NCI-H2227 (cell line): ENCODE measurements around the gene ATP8A2.
"Not testable (repeated sequence)": the region's sequence is repeated elsewhere in the genome, so short reads cannot be mapped to it uniquely, and the experiment has no call there.

ENCODE experiments used
- DNase-seq: peaks from one replicate; lab custom pipeline; 2025; ENCODE audit not compliant: unreplicated experiment; lab: John Stamatoyannopoulos, UW

ATP8A2 gene

GRCh38 chr13:25784119-25784518 is 412.3 kb downstream of the ATP8A2 start:
- no peak for DNase-seq

GRCh38 chr13:25790137-25790536 is 418.4 kb downstream of the ATP8A2 start:
- not testable (repeated sequence) for DNase-seq

GRCh38 chr13:25795277-25795676 is 423.5 kb downstream of the ATP8A2 start:
- no peak for DNase-seq

- no peak for DNase-seq
Observed at GRCh38 chr13:25796474-25796873, 424.7 kb downstream of the ATP8A2 start.

- DNase-seq, result no peak
Observed at GRCh38 chr13:25798998-25799397, 427.2 kb downstream of the ATP8A2 start.

- DNase-seq, result no peak
Observed at GRCh38 chr13:25800523-25800922, 428.7 kb downstream of the ATP8A2 start.

- no peak for DNase-seq
Observed at GRCh38 chr13:25802579-25802978, 430.8 kb downstream of the ATP8A2 start.

GRCh38 chr13:25803641-25804040 is 431.9 kb downstream of the ATP8A2 start:
- DNase-seq, result no peak

GRCh38 chr13:25806264-25806974 is 434.6 kb downstream of the ATP8A2 start:
- DNase-seq, result no peak

GRCh38 chr13:25807562-25807961 is 435.8 kb downstream of the ATP8A2 start:
- no peak for DNase-seq

- DNase-seq, result no peak
Observed at GRCh38 chr13:25811506-25811905, 439.7 kb downstream of the ATP8A2 start.

GRCh38 chr13:25816239-25816638 is 444.5 kb downstream of the ATP8A2 start:
- no peak for DNase-seq

GRCh38 chr13:25819856-25820530 is 448.2 kb downstream of the ATP8A2 start:
- DNase-seq, result no peak

- no peak for DNase-seq
Observed at GRCh38 chr13:25821776-25822175, 450.0 kb downstream of the ATP8A2 start.

GRCh38 chr13:25827221-25827620 is 455.4 kb downstream of the ATP8A2 start:
- DNase-seq, result not testable (repeated sequence)

- no peak for DNase-seq
Observed at GRCh38 chr13:25827831-25828465, 456.2 kb downstream of the ATP8A2 start.

GRCh38 chr13:25833761-25834160 is 462.0 kb downstream of the ATP8A2 start:
- no peak for DNase-seq

GRCh38 chr13:25836574-25837336 is 465.0 kb downstream of the ATP8A2 start:
- no peak for DNase-seq

- no peak for DNase-seq
Observed at GRCh38 chr13:25839371-25839770, 467.6 kb downstream of the ATP8A2 start.

GRCh38 chr13:25840261-25840660 is 468.5 kb downstream of the ATP8A2 start:
- no peak for DNase-seq

GRCh38 chr13:25840931-25841330 is 469.2 kb downstream of the ATP8A2 start:
- DNase-seq, result no peak
